Sigmoid colon (tissue), 7 donors: Measurements from ENCODE around the gene PLXNA3. TPM values are rescaled to one million over a fixed set of nuclear protein-coding genes. Genes with fewer than 3 reads are reported as not detected.

ENCODE experiments used
- DNase-seq: peaks from one replicate; pipeline ENCODE4 v3.0.0-alpha.2; 2019
- H3K27ac ChIP-seq, 4 donors: fragments of 200-600 bp; sonication (generic); one replicate each; pipeline ENCODE4 v1.5.1; 2016 to 2019; ENCODE audit warnings: mild to moderate bottlenecking in 1 of 4
- H3K27me3 ChIP-seq, 3 donors: fragments of 200-600 bp; sonication (generic); one replicate each; pipeline ENCODE4 v1.5.1; 2019; ENCODE audit warnings: mild to moderate bottlenecking in 1 of 3
- H3K36me3 ChIP-seq, 4 donors: fragments of 200-600 bp; sonication (generic); one replicate each; pipeline ENCODE4 v1.5.1; 2016 to 2019
- H3K4me1 ChIP-seq, 4 donors: fragments of 200-600 bp; sonication (generic); one replicate each; pipeline ENCODE4 v1.5.1; 2017 to 2019
- H3K4me3 ChIP-seq, 4 donors: fragments of 200-600 bp; sonication (generic); one replicate each; pipeline ENCODE4 v1.5.1; 2017 to 2019; ENCODE audit warnings: mild to moderate bottlenecking in 2 of 4, moderate library complexity in 1 of 4
- H3K9me3 ChIP-seq, 4 donors: fragments of 200-600 bp in 3 of 4; sonication (generic) in 3 of 4; one replicate each; pipeline versions ENCODE4 v1.5.1 to v1.6.1; 2013 to 2019
- EP300 ChIP-seq, 4 donors: sonication (generic); formaldehyde crosslinking; IDR thresholded peaks; one replicate each; pipeline ENCODE4 v1.6.1; 2017; ENCODE audit warnings: antibody characterized with exemption in 4 of 4
- POLR2A ChIP-seq, 2 donors: fragments of 450-650 bp; IDR thresholded peaks; one replicate each; pipeline ENCODE4 v1.6.1; 2016; ENCODE audit warnings: antibody characterized with exemption in 2 of 2, mild to moderate bottlenecking in 2 of 2, moderate library complexity in 2 of 2
- POLR2AphosphoS5 ChIP-seq, 4 donors: sonication (generic); formaldehyde crosslinking; IDR thresholded peaks; one replicate each; pipeline ENCODE4 v1.6.1; 2017; ENCODE audit warnings: antibody characterized with exemption in 4 of 4
- WGBS, 2 donors: extraction: QIAGEN DNeasy Blood & Tissue Kit; methylation state at CpG; one replicate each; pipeline ENCODE4 v1.1.7; 2013; 5-methylcytosine and 5-hydroxymethylcytosine counted together
- intact Hi-C: fragments of 100-400 bp; cut with DNase I; formaldehyde crosslinking; loops from one replicate; pipeline ENCODE4 v1.15.1; 2023
- polyA plus RNA-seq, 3 donors: library from polyadenylated mRNA; stranded (reverse); fragments of 200-250 nt; gene quantifications; one replicate each; pipeline ENCODE4 v1.2.3, GENCODE V29; 2013
- total RNA-seq, 4 donors: library from RNA; depleted of rRNA; stranded (reverse); fragments of >200 nt; gene quantifications; one replicate each; pipeline ENCODE4 v1.1.0, GENCODE V29; 2016
- TF ChIP-seq, protein P1 (sequence below), 4 experiments: fragments of 450-650 bp in 3 of 4; fragments of 200-600 bp in 1 of 4; IDR thresholded peaks; one replicate each; pipeline ENCODE4 v1.5.1; 2016 to 2019; ENCODE audit warnings: antibody characterized with exemption in 4 of 4, mild to moderate bottlenecking in 3 of 4, moderate library complexity in 2 of 4
- donor health status: healthy with polysubstance abuse.
- donor health status: Bipolar disorder and iron deficiency.
- donor health status: healthy.

The PLXNA3 gene
- total and polyA plus RNA-seq, 7 donors: 3.1 to 22.9 (median 6.1) TPM

DNA sequence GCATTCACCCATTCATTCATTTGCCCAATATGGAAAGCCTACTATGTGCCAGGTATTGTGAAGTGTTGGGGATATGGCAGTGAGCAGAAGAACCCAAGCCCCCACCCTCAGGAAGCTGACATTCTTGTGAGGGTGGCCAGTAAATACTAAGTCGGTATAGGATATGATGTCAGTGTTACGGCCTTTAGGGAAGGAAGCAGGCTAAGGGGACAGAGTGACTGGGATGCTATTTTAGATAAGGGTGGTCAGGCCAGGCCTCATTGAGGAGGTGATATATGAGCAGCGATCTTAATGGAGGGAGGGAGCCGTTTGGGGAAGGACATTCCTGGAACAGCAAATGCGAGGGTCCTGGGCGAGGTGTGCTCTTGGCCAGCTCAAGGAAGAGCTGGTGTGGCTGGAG, 27.6 kb upstream of the PLXNA3 start:
- intact Hi-C loops: no loop called here

DNA sequence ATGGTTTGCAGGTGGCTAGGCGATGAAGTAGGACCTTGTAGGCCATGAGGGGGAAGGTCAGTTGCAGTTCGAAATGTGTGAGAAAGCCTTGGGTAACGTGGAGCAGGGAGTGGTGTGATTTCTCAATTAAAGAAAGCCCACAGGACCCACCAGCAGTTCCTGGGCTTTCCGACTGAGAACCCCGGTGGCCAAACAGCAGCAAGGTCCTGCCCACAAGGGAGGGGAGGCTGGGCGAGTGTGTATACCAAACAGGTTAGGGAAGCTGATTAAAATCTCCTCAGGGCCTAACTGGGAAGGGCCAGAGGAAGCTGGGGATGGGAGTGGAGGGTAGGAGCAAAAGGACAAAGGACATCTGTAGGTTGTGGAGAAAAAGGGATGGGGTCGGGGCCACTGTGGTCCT, 27.2 kb upstream of the PLXNA3 start:
- Histone ChIP-seq H3K4me1 (peaks cover 0 to 25% (median 16%) of the 10 kb centered on the region in 4 donors), H3K36me3 (peaks cover 0 to 40% (median 0%) of the 10 kb centered on the region in 4 donors), H3K27me3 (no peaks in the 10 kb centered on the region), H3K4me3 (no peak overlapping the region), H3K9me3 (no peaks in the 10 kb centered on the region), H3K27ac (peak overlapping the region in 1 of 4 donors; percentile 34)
- 64 to 74% methylated on average over 7 of the region's 7 CpGs for WGBS, 2 donors
- DNase-seq: no peak
- intact Hi-C loops: no loop called here
- no peak for TF ChIP-seq POLR2AphosphoS5 (IDR thresholded peaks at IDR 0.05)
- TF ChIP-seq EP300 (IDR thresholded peaks at IDR 0.05): no peak
- TF ChIP-seq, protein P1, sequence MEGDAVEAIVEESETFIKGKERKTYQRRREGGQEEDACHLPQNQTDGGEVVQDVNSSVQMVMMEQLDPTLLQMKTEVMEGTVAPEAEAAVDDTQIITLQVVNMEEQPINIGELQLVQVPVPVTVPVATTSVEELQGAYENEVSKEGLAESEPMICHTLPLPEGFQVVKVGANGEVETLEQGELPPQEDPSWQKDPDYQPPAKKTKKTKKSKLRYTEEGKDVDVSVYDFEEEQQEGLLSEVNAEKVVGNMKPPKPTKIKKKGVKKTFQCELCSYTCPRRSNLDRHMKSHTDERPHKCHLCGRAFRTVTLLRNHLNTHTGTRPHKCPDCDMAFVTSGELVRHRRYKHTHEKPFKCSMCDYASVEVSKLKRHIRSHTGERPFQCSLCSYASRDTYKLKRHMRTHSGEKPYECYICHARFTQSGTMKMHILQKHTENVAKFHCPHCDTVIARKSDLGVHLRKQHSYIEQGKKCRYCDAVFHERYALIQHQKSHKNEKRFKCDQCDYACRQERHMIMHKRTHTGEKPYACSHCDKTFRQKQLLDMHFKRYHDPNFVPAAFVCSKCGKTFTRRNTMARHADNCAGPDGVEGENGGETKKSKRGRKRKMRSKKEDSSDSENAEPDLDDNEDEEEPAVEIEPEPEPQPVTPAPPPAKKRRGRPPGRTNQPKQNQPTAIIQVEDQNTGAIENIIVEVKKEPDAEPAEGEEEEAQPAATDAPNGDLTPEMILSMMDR (IDR thresholded peaks at IDR 0.05): no peak
- no peak for TF ChIP-seq POLR2A (IDR thresholded peaks at IDR 0.05)

More for the DNA sequence above, 27.6 kb upstream of the PLXNA3 start:
- Histone ChIP-seq H3K27me3 (no peaks in the 10 kb centered on the region), H3K4me3 (no peak overlapping the region), H3K36me3 (peaks cover 0 to 36% (median 0%) of the 10 kb centered on the region in 4 donors), H3K9me3 (no peaks in the 10 kb centered on the region), H3K4me1 (peaks cover 0 to 25% (median 15%) of the 10 kb centered on the region in 4 donors), H3K27ac (peak overlapping the region in 1 of 4 donors; percentile 34)
- TF ChIP-seq, protein P1 (IDR thresholded peaks at IDR 0.05): no peak
- TF ChIP-seq EP300 (IDR thresholded peaks at IDR 0.05) (no peak), POLR2A (IDR thresholded peaks at IDR 0.05) (no peak), POLR2AphosphoS5 (IDR thresholded peaks at IDR 0.05) (no peak)
- no peak for DNase-seq
- 70 to 82% methylated on average over 6 of the region's 6 CpGs for WGBS, 2 donors

DNA sequence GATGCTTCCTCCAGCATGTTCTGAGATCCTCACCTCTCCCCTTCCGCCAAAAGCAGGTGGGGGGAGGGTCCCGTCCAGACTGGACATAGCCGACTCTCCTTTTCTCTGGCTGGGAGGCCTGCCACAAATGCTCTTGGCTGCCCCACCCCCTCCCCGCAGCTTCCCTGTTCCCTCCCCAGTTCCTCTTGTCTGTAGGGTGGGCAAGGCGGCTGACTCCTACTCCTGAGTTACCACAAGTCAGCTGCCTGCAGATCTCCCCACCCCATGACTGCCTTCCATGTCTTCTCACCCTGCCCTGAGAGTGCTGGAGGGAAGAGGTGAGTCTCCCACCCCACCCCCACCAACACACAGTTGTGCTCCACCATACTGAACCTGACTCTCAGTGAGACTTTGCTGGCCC, 26.7 kb upstream of the PLXNA3 start:
- Histone ChIP-seq H3K27me3 (no peaks in the 10 kb centered on the region), H3K27ac (peak overlapping the region in 1 of 4 donors; percentile 34), H3K4me3 (no peak overlapping the region), H3K9me3 (no peaks in the 10 kb centered on the region), H3K4me1 (peaks cover 0 to 28% (median 16%) of the 10 kb centered on the region in 4 donors), H3K36me3 (peaks cover 0 to 40% (median 0%) of the 10 kb centered on the region in 4 donors)
- no peak for DNase-seq
- intact Hi-C loops: no loop called here
- TF ChIP-seq POLR2A (IDR thresholded peaks at IDR 0.05): no peak
- TF ChIP-seq, protein P1 (IDR thresholded peaks at IDR 0.05): no peak
- no peak for TF ChIP-seq POLR2AphosphoS5 (IDR thresholded peaks at IDR 0.05)
- no peak for TF ChIP-seq EP300 (IDR thresholded peaks at IDR 0.05)
- WGBS, 2 donors: 70 to 90% methylated on average over 5 of the region's 5 CpGs

DNA sequence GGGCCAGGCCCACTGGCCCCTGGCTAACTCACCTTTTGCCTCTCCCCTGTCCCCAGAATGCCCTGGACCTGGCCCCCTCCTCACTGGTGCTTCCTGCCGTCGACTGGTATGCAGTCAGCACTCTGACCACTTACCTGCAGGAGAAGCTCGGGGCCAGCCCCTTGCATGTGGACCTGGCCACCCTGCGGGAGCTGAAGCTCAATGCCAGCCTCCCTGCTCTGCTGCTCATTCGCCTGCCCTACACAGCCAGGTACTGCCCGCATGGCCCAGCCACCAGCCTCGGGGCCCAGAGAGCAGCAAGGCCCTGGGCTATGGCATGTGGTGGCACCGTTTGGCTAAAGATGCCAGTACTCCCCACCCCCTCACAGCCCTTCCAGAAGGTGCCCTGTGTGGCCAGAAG, 25.9 kb upstream of the PLXNA3 start:
- Histone ChIP-seq H3K27me3 (no peaks in the 10 kb centered on the region), H3K4me1 (peaks cover 0 to 28% (median 16%) of the 10 kb centered on the region in 4 donors), H3K4me3 (no peak overlapping the region), H3K27ac (no peak overlapping the region), H3K36me3 (peaks cover 0 to 40% (median 0%) of the 10 kb centered on the region in 4 donors), H3K9me3 (no peaks in the 10 kb centered on the region)
- TF ChIP-seq, protein P1 (IDR thresholded peaks at IDR 0.05): no peak
- TF ChIP-seq POLR2AphosphoS5 (IDR thresholded peaks at IDR 0.05) (no peak), EP300 (IDR thresholded peaks at IDR 0.05) (no peak), POLR2A (IDR thresholded peaks at IDR 0.05) (no peak)
- intact Hi-C loops: no loop called here
- DNase-seq: no peak
- 92 to 94% methylated on average over 8 of the region's 8 CpGs for WGBS, 2 donors

DNA sequence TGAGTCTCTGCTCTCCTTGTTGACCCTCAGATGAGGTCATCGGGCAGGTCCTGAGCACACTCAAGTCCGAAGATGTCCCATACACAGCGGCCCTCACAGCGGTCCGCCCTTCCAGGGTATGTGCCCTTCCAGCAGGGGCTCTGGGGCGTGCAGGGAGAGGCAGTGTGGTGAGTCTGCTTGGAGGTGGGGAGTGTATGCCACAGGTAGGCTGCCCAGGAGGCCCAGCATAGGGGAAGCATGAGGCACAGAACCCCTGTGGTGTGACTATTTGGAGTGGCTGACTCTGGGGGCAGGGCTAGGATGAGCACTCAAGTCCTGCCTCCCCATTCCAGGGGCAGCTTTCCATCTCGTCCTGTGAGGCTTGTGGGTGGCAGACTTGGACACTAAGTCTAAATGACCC, 24.5 kb upstream of the PLXNA3 start:
- no peak overlapping the region for H3K4me3 ChIP-seq
- H3K9me3 ChIP-seq: no peaks in the 10 kb centered on the region
- peaks cover 0 to 40% (median 0%) of the 10 kb centered on the region in 4 donors for H3K36me3 ChIP-seq
- TF ChIP-seq EP300 (IDR thresholded peaks at IDR 0.05) (no peak), POLR2AphosphoS5 (IDR thresholded peaks at IDR 0.05) (no peak), POLR2A (IDR thresholded peaks at IDR 0.05) (no peak)
- TF ChIP-seq, protein P1 (IDR thresholded peaks at IDR 0.05): no peak
- DNase-seq: no peak
- intact Hi-C loops: no loop called here
- WGBS, 2 donors: 89 to 92% methylated on average over 7 of the region's 7 CpGs
- peaks cover 0 to 32% (median 22%) of the 10 kb centered on the region in 4 donors for H3K4me1 ChIP-seq
- H3K27me3 ChIP-seq: no peaks in the 10 kb centered on the region
- no peak overlapping the region for H3K27ac ChIP-seq
